AG04450 (cell line): ENCODE results near the gene OR6B1. TPM values are rescaled to one million over a fixed set of nuclear protein-coding genes. Genes with fewer than 3 reads are reported as not detected.
A peak's percentile ranks its signal among the peaks of the same experiment; 100 is the strongest.

Source experiments
- CTCF ChIA-PET: fragments of 300-600, 350-600 bp; formaldehyde crosslinking; extraction: SDS; loops from one replicate; lab custom pipeline; 2022; ENCODE audit warnings: antibody characterized with exemption, inconsistent platforms; lab: Charles Lee
- POLR2A ChIA-PET: fragments of 350-600 bp; formaldehyde crosslinking; extraction: SDS; loops from one replicate; lab custom pipeline; 2021; ENCODE audit warnings: antibody characterized with exemption, inconsistent platforms; lab: Yijun Ruan, JAX
- DNase-seq: peaks from one replicate; pipeline ENCODE4 v3.0.0-alpha.2; 2011; ENCODE audit warnings: low read depth, low spot score
- H3K27ac ChIP-seq: one replicate; pipeline ENCODE4 v1.5.1; 2012; ENCODE audit warnings: low read depth, low read length, control low read depth
- H3K27me3 ChIP-seq: one replicate; pipeline ENCODE4 v1.6.0; 2012; ENCODE audit warnings: low read length; ENCODE audit not compliant: control insufficient read depth, insufficient read depth
- H3K4me3 ChIP-seq: 2 replicates; pipeline ENCODE4 v1.5.1; 2011; ENCODE audit warnings: mild to moderate bottlenecking, low read depth, low read length, control low read depth
- H3K9me3 ChIP-seq: 2 replicates; pipeline ENCODE4 v1.5.1; 2012; ENCODE audit warnings: low read length; ENCODE audit not compliant: control insufficient read depth, insufficient read depth
- polyA plus RNA-seq: library from polyadenylated mRNA; depleted of rRNA; stranded (reverse); fragments of >200 nt; gene quantifications from 2 replicates; pipeline ENCODE4 v1.2.3, GENCODE V29; 2011
- TF ChIP-seq, protein P1 (sequence below): IDR thresholded peaks from 2 replicates; pipeline ENCODE4 v1.5.1; 2011; ENCODE audit warnings: low read depth, low read length, control low read depth, inconsistent platforms

OR6B1 gene
- polyA plus RNA-seq, 1 experiment = not detected

DNA sequence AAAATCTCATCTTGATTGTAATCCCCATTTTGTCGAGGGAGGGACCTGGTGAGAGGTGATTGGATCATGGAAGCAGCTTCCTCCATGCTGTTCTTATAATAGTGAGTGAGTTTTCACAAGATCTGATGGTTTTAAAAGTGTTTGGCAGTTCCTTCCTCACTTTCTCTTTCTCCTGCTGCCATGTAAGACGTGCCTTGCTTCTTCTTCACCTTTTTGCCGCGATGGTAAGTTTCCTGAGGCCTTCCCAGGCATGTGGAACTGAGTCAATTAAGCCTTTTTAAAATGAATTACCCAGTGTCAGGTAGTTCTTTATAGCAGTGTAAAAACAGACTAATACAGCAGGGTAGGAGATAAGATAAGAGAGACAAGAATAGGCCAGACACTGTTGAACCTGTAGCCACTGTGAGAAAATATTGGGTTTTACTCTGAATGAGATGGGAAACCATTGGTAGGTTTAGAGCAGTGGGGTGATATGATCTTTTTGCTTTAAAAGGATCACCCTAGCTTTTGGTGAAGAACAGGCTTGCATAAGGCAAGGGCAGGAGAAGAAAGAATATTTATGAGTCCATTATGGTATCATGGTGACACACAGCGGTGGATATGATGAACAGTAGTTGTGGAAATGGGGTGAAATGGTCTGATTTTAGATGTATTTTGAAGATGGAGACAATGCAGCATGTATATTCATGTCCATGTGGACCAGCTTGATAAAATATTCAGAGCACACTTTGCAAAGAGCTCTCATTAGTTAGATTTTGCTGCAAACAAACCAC lies 11.5 kb downstream of the OR6B1 start:
- ChIA-PET CTCF (interaction anchor here (0.8 to 2.2 kb wide), 13 partner anchors 9 to 275 kb away, joined by 3 to 22 read pairs (median 5); partner anchors contain the start of gene TCAF1), POLR2A (no interaction called here)
- peaks cover 6% of the 10 kb centered on the region; the same call in 1 of the 2 replicates for H3K9me3 ChIP-seq
- no peak overlapping the region for H3K27ac ChIP-seq
- H3K4me3 ChIP-seq = no peak overlapping the region
- H3K27me3 ChIP-seq = peaks cover 2% of the 10 kb centered on the region
- TF ChIP-seq, protein P1, sequence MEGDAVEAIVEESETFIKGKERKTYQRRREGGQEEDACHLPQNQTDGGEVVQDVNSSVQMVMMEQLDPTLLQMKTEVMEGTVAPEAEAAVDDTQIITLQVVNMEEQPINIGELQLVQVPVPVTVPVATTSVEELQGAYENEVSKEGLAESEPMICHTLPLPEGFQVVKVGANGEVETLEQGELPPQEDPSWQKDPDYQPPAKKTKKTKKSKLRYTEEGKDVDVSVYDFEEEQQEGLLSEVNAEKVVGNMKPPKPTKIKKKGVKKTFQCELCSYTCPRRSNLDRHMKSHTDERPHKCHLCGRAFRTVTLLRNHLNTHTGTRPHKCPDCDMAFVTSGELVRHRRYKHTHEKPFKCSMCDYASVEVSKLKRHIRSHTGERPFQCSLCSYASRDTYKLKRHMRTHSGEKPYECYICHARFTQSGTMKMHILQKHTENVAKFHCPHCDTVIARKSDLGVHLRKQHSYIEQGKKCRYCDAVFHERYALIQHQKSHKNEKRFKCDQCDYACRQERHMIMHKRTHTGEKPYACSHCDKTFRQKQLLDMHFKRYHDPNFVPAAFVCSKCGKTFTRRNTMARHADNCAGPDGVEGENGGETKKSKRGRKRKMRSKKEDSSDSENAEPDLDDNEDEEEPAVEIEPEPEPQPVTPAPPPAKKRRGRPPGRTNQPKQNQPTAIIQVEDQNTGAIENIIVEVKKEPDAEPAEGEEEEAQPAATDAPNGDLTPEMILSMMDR = peak; percentile 51
- DNase-seq = no peak

DNA sequence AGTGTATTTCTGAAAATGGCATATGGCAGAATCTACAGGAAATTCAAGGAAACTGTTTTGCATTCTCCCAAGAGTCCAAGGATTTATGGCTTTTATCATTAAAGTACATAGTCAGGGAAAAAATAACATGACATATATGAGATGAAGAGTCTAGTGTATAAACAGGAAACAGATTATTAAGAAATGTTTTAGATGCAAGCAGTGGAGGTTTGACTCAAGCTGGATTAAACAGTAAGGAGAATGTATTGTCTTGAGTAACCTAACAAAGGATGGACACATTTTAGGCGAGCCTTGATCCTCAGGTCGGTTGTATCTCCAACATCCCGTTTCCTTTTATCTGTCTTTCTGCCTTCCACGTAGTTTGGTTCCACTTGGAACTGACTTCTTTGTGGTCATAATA lies 17.9 kb downstream of the OR6B1 start:
- ChIA-PET CTCF (no interaction called here), POLR2A (no interaction called here)
- H3K27ac ChIP-seq = no peak overlapping the region
- no peaks in the 10 kb centered on the region for H3K9me3 ChIP-seq
- H3K27me3 ChIP-seq = no peaks in the 10 kb centered on the region
- TF ChIP-seq, protein P1 = no peak
- no peak overlapping the region for H3K4me3 ChIP-seq
- DNase-seq = no peak

DNA sequence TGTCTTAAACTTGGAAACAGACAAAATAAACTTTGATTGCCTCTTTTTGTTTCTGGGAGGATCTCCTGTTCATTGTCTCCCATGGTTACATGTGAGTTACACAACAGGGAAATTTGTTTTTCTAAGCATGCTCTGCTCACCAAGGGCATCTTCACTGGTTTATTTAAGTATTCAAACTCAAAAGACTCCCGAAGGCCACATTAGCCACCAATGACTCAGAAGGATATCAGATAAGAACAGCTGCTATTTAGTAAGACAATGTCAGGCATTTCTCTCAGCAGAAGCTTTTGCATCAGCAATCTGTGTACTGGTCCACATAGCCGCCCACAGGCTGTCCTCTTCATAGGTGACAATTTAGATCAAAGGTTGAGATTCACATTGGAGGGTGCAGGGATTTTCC lies 19.3 kb downstream of the OR6B1 start:
- no peak overlapping the region for H3K27ac ChIP-seq
- ChIA-PET CTCF (interaction anchor here (0.6 to 1.7 kb wide), 3 partner anchors 118 to 283 kb away, joined by 3 to 8 read pairs (median 3); no protein-coding TSS in a partner anchor), POLR2A (interaction anchor here (1.6 kb wide), 1 partner anchor 118 kb away, joined by 4 read pairs; the partner anchor contains the start of gene TCAF1)
- no peak overlapping the region for H3K4me3 ChIP-seq
- H3K27me3 ChIP-seq = no peaks in the 10 kb centered on the region
- TF ChIP-seq, protein P1 = no peak
- H3K9me3 ChIP-seq = no peaks in the 10 kb centered on the region
- peak; percentile 62 for DNase-seq

DNA sequence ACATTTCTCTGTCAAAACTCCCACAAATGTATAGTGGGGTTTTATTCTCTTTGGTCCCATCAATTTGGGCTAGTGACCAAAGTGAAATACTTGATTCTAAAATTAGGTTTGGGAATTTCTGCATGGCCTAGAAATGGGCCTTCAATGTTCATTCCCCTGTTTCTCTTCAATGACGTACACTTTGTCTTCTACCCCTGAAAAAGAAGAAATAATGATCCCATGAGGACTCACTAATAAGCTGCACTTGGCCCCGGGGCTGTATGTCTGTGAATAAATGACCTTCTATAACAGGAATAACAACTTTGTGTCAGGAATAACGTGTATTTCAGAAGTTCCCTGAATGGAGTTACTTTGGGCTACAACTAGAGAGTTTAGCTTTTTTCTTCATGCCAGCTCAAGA lies 20.2 kb downstream of the OR6B1 start:
- TF ChIP-seq, protein P1 = no peak
- ChIA-PET POLR2A (no interaction called here), CTCF (interaction anchor here (0.5 to 1.7 kb wide), 4 partner anchors 8 to 119 kb away, joined by 3 to 8 read pairs (median 3); no protein-coding TSS in a partner anchor)
- no peaks in the 10 kb centered on the region for H3K27me3 ChIP-seq
- H3K4me3 ChIP-seq = no peak overlapping the region
- no peak for DNase-seq
- no peaks in the 10 kb centered on the region for H3K9me3 ChIP-seq
- no peak overlapping the region for H3K27ac ChIP-seq

DNA sequence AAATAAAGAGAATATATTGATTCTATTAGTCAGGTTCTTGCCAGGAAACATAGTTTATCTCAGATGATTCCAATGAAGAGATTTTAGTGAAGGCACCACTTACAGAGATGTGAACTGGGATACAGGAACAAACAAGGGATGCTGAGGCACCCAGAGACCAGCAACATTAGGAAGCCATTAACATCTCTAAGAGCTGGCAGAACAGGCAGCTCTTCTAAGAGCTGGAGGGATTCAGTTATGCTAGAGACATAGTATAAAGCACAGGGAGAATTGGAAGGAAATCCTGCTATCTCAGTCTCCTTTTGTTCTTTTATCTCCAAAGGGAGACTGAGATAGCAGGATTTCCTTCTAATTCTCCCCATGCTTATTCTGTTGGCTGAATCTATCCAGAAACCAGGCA lies 22.0 kb downstream of the OR6B1 start:
- TF ChIP-seq, protein P1 = no peak
- Histone ChIP-seq H3K9me3 (no peaks in the 10 kb centered on the region), H3K27ac (no peak overlapping the region), H3K27me3 (no peaks in the 10 kb centered on the region), H3K4me3 (no peak overlapping the region)
- CTCF ChIA-PET = interaction anchor here (0.9 to 1.6 kb wide), 2 partner anchors 10 to 285 kb away, joined by 4 to 5 read pairs; no protein-coding TSS in a partner anchor
- POLR2A ChIA-PET = no interaction called here
- no peak for DNase-seq
